Epidermal melanocyte (primary cell): ENCODE results near the gene GRIFIN.
A peak's percentile ranks its signal among the peaks of the same experiment; 100 is the strongest.
"Not testable (repeated sequence)": the region's sequence is repeated elsewhere in the genome, so short reads cannot be mapped to it uniquely, and the experiment has no call there.

Source experiments
- DNase-seq: peaks from one replicate; pipeline ENCODE4 v3.0.0; 2011; ENCODE audit warnings: low spot score; ENCODE audit not compliant: insufficient read length

GRIFIN gene

DNA sequence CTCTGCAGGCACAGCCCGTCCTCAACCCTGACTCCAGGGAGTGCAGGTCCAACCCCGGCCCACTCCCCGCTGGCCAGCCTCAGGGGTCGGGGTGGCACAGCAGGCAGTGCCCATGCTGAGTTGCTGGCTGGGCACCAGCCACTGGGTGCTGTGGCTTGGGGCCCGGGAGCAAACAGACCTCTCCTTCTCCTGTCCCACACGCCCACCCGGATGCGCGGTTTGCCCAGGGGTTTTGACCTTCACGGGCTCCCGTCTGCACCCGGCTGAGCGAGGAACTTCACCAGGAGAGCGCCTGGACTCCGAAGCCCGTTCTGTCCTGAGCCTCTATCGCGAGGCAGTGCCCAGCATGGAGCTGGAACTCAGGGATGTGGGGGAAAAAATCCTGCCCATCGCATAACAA lies 2.6 kb upstream of the GRIFIN start:
- no peak for DNase-seq

DNA sequence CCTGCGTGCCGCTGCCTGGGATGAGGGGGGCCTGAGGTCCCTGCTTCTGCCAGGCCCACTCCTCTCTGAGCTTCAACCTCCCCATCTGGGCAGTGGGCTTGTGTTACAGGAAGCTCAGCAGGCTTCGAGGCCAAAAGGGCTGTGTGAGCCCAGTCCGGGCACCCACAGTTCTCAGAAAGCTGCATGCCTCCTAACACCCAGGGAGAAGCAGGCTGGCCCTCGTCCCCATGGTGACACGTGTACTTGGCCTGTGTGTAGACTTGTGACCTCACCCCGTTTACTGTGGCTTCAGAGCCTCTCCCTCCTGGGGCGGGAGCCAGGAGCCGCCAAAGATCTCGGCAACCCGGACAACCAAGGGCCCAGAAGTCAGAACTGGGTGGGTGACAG lies 2.2 kb upstream of the GRIFIN start:
- no peak for DNase-seq

DNA sequence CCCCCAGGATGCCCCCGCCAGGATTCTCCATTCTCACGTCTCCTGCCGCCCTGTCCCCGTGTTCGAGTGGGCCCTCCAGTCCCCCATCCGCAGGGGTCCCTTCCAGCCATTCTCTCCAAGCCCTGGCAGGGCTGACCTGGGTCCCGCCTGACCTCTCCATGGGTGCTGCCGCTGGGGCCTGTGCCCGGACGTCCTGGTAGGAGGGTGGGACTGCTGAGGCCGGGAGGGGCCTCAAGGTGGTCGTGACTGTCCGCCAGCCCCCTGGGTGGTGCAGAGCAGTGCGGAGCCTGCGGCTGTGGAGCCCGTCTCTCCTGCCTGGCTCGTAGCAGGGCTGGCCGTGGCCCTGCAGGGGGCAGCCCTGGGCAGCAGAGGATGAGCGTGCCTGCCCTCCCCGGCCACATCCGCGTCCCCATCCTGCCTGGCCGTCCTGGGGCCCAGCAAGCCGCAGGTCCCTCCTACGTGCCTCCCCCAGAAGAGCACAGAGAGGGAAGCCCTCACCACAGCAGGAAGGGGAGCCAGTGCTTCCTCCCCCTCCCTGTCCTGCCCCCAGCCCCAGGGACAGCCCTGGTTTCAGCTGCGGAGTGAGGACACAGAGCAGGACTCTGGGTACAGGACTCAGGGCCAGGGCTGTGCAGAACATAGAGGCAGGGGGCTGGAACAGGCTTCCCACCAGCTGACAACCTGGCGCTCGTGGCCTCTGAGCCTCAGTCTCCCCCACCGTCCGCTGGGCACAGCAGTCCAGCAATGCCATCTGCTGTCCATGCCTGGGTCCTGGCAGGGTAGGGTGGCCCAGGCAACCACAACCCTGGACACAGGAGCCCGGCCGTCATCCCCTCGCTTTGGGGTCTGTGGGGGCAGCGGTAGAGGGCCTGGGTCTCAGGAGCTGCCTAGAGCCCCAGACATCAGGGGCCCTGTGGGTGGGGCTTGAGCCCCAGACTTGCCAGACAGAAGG lies 1.5 kb upstream of the GRIFIN start:
- peak; percentile 90 for DNase-seq

DNA sequence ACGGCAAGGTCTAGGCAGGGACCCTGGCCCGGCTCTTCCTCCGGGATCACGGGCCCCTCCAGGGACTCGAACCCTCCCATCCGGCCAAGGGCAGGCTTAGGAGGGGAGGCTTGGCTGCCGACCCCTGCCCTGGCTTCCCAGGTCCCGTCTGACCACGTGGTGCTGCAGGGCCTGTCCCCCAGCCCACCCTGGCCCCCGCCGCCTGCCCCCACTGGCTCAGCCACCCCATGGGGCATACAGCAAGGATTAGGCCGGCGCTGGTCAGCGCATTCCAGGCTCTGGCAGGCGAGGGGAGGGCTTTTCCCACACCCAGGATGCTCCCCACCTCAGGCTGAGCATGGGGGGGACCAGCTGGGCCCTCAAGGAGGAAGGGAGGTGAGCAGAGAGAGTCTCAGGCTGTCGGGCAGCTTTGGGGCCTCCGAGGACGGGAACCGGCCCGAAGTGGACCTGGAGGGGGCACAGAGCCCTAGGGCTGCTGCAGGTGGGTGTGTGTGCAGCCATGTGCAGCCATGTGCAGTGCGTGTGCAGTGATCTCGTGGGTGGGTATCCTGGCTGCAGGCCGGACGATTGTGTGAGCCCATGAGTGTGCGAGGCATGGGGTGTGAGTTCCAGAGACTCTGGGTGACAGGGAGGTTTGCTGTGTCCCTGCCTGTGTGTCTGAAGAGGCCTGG lies 713 bp upstream of the GRIFIN start:
- no peak for DNase-seq

DNA sequence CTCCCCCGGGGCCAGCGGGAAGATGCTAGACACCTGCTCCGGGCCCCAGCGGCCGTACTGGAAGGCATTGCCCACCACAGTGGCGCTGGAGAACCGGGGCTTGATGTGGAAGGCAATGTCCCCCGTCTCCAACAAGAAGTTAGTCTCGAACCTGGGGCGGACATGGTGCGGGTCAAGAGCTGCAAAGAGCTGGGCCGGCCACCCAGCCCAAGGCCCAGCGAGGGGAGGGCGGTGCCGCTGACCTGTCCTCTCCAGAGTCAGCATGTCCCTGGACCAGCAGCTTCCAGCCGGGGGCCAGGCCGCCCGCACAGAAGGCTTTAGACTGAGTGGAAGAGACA lies 551 bp downstream of the GRIFIN start:
- DNase-seq: no peak

DNA sequence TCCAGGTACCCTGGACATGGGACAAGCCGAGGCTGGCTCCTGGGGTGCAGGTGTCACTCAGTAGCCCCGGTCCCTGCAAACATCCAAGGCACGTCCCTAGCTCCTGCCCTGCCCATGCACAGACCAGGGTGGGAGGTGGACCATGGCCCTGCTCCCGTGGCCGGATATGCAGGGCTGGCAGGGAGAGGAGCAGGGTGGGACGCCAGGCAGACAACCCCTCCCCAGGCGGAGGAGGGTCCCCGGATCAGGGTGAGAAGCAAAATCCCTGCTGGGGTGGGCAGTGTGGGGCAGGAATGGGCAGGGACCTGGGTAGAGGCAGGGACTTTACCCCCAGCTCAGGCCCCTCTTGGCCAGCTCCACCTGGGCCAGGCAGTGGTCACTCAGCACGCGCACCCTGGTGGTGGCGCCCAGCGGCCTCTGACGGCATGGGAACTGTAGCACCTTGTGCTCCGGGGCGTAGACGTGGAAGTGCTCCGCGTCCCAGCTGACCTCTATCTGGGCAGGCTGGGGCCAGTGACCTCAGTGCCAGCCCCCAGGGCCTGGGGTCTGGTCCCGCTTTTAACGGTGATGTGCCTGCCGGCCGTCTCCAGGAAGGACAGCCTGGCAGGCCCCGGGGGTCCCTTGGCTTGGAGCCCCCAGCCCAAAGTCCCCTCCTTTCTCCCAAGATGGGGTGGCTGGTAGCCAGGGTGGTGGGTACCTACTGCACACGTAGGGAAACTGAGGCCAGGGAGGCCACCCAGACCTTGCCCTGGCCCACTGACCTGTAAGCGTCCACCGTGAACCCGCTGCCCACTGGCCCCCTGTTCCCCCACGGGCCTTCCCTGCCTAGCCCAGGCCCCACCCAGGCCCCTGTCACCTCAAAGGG lies 1.2 kb downstream of the GRIFIN start:
- no peak for DNase-seq

DNA sequence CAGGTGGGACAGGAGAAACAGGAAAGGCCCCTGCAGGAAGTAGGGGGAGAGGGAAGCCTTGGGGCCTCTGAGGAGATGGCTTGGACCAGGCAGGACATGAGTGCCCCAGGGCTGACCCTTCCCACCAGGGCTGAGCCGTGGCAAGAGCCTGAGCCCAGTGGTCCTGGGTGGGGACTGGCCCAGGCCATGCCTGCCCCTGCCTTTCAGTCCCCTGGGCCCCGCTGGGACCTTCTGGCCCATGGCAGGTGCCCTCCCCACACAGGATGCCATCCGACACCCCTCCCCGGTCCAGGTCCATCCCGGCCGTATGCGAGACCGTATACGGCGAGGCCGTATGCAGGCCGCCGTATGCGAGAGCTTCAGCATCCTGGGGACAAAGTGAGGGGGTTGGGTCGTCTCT lies 2.0 kb downstream of the GRIFIN start:
- no peak for DNase-seq

DNA sequence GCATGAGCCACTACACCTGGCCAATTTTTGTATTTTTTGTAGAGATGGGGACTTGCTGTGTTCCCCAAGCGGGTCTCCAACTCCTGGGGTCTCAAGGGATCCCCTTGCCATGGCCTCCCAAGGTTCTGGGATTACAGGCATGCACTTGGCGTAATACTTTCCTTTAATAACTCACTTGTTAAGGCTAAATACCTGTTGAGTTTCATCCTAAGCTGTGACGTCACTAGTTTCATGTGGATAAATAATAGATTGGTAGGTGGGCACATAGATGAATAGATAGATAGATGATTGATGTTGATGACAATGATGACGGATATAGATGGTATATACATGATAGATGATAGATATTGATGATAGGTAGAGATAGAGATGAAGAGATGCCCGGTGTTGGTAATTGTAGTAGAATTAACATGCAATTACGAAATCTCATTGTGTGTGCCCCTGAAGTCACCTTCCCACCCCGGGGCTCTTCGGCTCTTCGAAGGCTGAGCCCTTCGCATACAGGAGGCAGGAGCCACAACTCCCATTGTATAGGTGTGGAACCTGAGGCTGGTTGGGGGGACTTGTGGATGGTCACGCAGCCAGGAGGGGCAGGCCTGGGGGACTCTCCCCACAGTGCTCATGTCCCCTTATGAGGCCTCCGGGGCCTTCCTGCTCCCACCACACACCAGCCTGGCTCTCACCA lies 2.6 kb downstream of the GRIFIN start:
- DNase-seq: no peak

DNA sequence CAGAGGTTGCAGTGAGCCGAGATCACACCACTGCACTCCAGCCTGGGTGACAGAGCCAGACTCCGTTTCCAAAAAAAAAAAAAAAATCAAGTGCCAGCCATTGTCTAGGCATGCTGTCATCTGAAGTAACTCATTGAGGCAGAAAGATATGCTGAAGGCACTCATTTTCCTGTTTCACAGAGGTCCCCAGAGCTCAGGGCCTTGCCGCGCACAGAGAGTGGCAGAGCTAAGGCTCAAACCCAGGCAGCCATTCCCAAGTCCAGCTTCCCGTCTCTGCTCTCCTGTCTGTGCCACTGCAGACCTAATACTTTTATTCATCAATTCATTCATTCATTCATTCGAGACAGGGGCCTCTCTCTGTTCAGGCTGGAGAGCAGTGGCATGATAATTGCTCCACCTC lies 3.5 kb downstream of the GRIFIN start:
- no peak for DNase-seq

DNA sequence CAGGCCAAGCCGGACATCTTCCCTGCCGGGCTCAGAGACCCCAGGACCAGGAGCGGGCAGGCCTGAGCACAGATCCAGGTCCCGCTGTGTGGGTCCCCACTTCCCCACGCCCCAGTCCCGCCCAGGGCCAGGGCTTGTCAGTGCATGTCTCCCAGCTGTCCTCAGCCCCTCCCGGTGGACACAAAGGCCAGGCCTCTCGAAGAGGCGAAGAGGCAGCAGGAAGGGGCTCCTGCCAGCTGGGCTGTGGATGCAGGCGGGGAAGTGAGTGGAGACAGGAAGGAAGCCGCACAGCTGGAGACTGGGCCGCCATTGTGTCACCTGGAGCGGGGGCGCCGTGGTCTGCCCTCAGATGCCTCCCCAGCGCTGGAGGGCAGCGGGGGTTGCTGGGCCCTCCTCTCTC lies 4.8 kb downstream of the GRIFIN start:
- no peak for DNase-seq

DNA sequence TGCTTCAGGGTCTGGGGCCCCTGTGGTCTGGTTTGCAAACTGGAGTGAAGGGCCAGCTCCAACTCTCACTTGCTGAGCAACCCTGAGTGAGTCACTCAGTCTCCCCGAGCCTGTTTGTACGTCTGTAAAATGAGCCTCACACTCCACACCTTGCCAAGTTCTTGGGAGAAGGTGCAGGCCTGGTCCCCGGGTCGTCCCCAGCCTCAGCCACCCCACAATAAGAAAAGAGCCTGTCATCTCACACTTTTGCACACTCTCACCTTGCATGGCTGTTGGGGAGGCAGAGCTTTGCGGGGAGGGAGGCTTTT lies 5.2 kb downstream of the GRIFIN start:
- no peak for DNase-seq

DNA sequence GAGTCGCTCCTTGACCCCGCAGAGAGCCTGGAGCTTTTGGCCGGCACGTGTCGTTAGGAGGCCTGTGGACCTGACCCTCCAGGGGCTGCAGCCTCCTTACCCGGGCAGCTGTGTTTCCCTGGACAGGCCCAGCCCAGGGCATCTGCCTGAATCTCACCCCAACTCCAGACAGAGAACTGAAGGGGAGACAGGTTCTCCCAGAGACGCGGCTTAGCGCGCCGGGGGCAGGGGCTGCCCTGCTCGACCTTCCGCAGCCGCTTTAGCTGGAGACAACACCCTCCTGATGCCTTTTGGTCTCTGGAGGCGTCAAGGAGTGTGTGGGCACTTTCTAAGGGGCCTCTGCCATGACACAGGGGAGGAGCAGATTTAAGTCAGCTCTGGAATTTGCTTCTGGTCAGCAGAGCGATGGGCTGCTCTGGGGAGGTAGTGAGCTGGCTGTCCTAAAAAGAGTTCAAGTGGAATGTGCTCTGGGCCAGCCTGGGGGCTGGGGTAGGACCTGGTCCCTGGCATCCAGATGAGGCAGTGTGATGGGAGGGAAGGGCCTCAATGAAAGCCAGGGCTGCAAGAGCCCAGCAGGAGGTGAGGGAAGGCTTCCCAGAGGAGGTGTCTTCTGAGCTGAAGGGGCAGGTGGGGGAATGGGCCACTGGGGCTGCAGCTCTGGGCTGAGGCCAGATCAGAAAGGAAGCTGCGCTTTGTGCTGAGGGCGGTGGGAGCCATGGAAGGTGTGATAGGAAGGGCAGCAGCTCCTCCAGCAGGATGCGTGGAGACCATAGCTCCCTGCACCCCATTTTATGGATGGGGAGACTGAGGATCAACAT lies 5.8 kb downstream of the GRIFIN start:
- no peak for DNase-seq

DNA sequence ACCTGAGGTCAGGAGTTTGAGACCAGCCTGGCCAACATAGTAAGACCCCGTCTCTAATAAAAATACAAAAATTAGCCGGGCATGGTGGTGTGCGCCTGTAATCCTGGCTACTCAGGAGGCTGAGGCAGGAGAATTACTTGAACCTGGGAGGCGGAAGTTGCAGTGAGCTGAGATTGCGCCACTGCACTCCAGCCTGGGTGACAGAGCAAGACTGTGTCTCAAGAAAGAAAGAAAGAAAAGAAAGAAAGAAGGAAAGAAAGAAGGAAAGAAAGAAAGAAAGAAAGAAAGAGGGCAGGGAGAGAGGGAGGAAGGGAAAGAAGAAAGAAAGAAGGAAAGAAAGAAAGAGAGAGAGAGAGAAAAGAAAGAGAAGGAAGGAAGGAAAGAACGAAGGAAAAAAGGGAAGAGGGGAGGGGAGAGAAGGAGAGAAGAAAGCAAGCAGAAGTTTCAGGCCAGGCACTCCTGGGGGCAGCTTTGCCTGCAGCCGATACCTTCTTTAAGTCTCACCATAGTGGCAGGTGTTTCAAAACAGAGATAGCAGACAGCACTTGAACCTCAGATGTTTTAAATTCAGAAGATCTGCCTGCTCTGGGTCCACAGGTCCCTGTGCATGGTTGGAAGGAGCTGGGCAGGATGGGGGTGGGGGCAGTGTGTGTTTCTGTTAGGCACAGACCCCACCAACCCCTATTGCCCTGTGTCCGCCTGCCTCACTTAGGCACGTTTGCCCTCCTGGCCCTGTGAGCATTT lies 6.6 kb downstream of the GRIFIN start:
- DNase-seq: not testable (repeated sequence)

DNA sequence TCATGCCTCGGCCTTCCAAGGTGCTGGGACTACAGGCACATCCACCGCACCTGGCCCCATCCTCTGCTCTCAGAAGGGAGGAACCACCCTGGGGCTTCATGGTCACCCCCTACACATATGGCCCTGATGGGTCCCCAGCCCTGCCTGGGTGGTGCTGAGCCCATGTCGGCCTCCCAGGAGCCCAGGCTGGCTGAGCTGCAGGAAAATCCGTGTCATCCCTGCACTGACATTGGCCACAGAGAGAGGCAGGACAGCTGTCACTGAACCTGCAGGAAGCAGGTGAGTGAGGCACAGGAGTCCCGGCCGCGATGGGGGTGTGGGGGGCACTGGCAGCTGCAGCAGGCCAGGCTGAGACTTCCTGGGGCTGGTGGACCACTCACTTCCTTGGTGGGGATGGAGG lies 8.0 kb downstream of the GRIFIN start:
- no peak for DNase-seq

DNA sequence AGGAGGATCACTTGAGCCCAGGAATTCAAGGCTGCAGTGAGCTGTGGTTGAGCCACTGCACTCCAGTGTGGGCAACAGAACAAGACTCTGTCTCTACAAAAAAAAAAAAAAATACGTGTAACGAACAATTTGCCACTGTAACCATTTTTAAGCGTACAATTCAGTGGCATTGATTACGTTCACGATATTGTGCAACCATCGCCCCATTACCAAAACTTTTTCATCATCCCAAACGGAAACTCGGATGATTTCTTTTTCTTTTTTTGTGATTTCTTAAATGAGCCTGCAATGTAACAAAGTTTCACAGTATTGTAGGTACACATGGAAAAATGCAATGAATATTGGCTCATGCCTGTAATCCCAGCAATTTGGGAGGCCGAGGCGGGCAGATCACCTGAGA lies 9.5 kb downstream of the GRIFIN start:
- DNase-seq: no peak

DNA sequence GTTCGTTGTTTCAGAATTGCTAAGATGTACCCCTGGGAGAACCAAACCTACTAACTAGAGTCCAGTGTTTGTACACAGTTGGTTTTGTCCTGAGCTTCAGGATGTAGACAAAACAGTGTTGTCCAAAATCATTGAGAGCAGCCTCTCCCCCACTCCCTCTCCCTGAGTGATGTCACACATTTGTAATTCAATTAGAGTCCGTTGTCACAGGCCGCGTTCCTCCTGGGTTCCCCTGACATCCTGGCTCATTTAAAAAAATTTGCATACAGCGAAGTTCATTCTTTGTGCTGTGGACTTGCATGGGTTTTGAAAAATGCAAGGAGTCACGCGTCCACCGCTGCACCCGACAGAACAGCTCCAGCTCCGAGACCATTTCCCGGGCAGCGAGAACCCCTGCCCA lies 10.3 kb downstream of the GRIFIN start:
- no peak for DNase-seq

DNA sequence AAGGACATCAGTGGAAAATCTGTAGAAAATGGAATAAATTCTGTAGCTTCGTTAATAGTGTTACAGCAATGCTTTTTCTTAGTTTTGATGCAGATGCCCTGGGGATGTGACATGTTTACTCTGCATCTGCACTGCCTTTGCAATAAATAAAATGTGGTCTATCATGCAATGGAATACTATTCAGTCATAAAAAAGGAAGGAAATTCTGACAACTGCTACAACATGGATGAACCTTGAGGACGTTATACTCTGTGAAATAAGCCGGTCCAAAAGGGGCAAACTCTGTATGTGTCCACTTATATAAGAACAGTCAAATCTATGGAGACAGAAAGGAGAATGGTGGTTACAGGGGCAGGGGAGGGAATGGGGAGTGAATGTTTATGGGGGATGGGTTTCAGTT lies 13.5 kb downstream of the GRIFIN start:
- no peak for DNase-seq

DNA sequence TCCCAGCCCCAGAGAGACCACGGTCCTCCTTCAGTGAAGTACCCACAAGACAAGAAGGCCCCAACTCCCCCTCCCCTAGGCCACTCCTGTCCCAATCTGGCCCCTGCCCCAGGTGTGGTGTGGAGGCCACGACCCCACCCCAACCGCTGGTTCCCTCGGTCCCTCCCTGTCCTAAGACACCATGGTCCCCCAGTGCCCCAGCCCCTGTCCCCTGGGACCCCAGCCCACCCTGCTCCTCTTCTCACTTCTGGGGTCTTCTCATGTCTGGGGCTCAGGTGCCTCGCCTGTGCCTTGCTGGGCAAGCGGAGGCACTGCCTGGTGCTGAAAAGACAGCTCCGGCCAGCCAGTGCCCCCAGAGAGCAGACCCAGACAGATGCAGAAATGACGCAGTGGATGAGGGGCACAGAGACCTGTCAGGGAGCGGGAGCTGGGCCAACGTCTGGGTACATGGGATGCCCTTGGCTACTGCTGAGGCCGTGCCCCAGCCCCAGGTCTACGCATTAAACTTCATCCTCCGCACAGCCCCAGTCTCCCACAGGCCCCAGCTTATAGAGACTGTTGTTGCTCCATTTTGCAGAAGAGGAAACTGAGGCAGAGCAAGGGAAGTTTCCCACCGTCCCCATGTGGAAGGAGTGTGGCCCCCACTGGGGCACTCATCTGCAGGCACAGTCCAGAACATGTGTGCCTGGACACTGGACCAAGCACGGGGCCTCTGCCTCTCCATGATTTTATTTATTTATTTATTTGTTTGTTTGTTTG lies 14.8 kb downstream of the GRIFIN start:
- DNase-seq: no peak

DNA sequence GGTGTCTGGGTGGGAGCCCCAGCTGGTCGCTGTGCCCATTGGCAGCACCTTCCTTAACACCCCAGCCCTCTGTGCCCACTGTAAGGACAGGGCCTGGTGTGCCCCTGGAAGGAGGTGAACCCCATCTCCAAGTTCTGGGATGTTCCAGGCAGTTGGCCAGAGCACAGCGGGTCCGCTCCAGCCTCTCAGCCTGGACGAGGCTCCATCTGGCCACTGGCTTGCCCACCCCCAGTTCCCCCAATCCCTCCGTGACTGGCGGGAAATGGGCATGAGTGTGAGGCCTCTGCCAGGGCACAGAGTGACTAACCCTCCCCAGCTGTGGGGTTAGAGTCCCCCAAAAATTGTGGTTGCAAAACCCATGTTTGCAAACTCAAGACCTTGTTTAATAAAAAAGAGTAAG lies 15.6 kb downstream of the GRIFIN start:
- no peak for DNase-seq
